H1 (cell line): Measurements from ENCODE around the gene MAP2K5. TPM values are rescaled to one million over a fixed set of nuclear protein-coding genes. Genes with fewer than 3 reads are reported as not detected.

Experiments used
- CTCF ChIA-PET: fragments of 300-600 bp; sonication (Branson Sonifier 250); formaldehyde crosslinking; loops from one replicate; lab custom pipeline; 2021; ENCODE audit not compliant: partially characterized antibody; lab: Charles Lee
- POLR2A ChIA-PET: fragments of 300-600 bp; sonication (Branson Sonifier 250); formaldehyde crosslinking; loops from one replicate; lab custom pipeline; 2021; ENCODE audit warnings: inconsistent platforms; ENCODE audit not compliant: partially characterized antibody; lab: Charles Lee
- DNase-seq, 2 experiments: peaks; one replicate each; pipeline versions ENCODE4 v3.0.0 to v3.0.0-alpha.2; 2010 to 2022; ENCODE audit warnings: low spot score in 2 of 2, low read depth in 1 of 2, mixed read lengths in 1 of 2
- FAIRE-seq: peaks from 2 replicates; lab custom pipeline; 2011; peaks lifted over from hg19 to GRCh38; lab: Jason Lieb, UNC
- H2AFZ ChIP-seq: 2 replicates; pipeline ENCODE4 v1.8.1; 2012; ENCODE audit warnings: low read length, inconsistent platforms
- H2AK5ac ChIP-seq: 2 replicates; pipeline ENCODE4 v1.6.1; 2013; ENCODE audit warnings: low read depth, low read length
- H2BK120ac ChIP-seq: replicated peaks from 2 replicates; pipeline ENCODE3; 2013; ENCODE audit warnings: low read depth, low read length, inconsistent platforms
- H2BK12ac ChIP-seq: 2 replicates; pipeline ENCODE4 v1.6.1; 2013; ENCODE audit warnings: low read depth, low read length
- H2BK15ac ChIP-seq: 2 replicates; pipeline ENCODE4 v1.6.1; 2013; ENCODE audit warnings: low read length
- H2BK20ac ChIP-seq: 2 replicates; pipeline ENCODE4 v1.6.1; 2013; ENCODE audit warnings: low read length
- H2BK5ac ChIP-seq: 2 replicates; pipeline ENCODE4 v1.6.1; 2013; ENCODE audit warnings: low read depth, low read length
- H3K14ac ChIP-seq: 2 replicates; pipeline ENCODE4 v1.6.1; 2013; ENCODE audit warnings: inconsistent platforms; ENCODE audit not compliant: insufficient read length
- H3K18ac ChIP-seq: 2 replicates; pipeline ENCODE4 v1.6.1; 2013; ENCODE audit warnings: low read length; ENCODE audit errors: extremely low read depth
- H3K23ac ChIP-seq: 2 replicates; pipeline ENCODE4 v1.6.1; 2013; ENCODE audit warnings: inconsistent platforms; ENCODE audit not compliant: insufficient read length
- H3K23me2 ChIP-seq: 2 replicates; pipeline ENCODE4 v1.6.1; 2013; ENCODE audit warnings: low read depth, low read length
- H3K27ac ChIP-seq: 2 replicates; pipeline ENCODE4 v1.6.1; 2011; ENCODE audit warnings: low read depth, low read length, inconsistent platforms
- H3K27me3 ChIP-seq, 4 experiments: replicated peaks in 1 of 4; 1 replicate in 1 of 4; 2 replicates in 3 of 4; pipeline versions ENCODE4 v1.6.1 to v1.8.1; 2011 to 2013; ENCODE audit warnings: low read length in 3 of 4, mild to moderate bottlenecking in 3 of 4, inconsistent platforms in 2 of 4, mixed read lengths in 2 of 4, moderate library complexity in 1 of 4; ENCODE audit not compliant: control insufficient read depth in 3 of 4, insufficient read depth in 3 of 4; ENCODE audit errors: extremely low read depth in 1 of 4
- H3K36me3 ChIP-seq, 4 experiments: 2 replicates each; pipeline versions ENCODE4 v1.6.1 to v1.8.1; 2011 to 2013; ENCODE audit warnings: mild to moderate bottlenecking in 4 of 4, low read length in 3 of 4, moderate library complexity in 2 of 4, control low read depth in 1 of 4, inconsistent platforms in 1 of 4; ENCODE audit not compliant: insufficient read depth in 4 of 4, control insufficient read depth in 2 of 4
- H3K4ac ChIP-seq: replicated peaks from 2 replicates; pipeline ENCODE3; 2013; ENCODE audit warnings: low read length, low read depth, mixed read lengths, inconsistent platforms; ENCODE audit not compliant: insufficient read length
- H3K4me1 ChIP-seq, 4 experiments: replicated peaks in 1 of 4; 1 replicate in 1 of 4; 2 replicates in 3 of 4; pipeline versions ENCODE4 v1.6.1 to v1.8.1; 2011 to 2013; ENCODE audit warnings: low read length in 3 of 4, inconsistent platforms in 2 of 4, mixed read lengths in 1 of 4; ENCODE audit not compliant: insufficient read depth in 4 of 4, control insufficient read depth in 3 of 4
- H3K4me2 ChIP-seq, 2 experiments: 2 replicates each; pipeline versions ENCODE4 v1.6.1 to v1.8.1; 2011 to 2013; ENCODE audit warnings: low read depth in 2 of 2, low read length in 2 of 2, control low read depth in 1 of 2, inconsistent platforms in 1 of 2, mild to moderate bottlenecking in 1 of 2; ENCODE audit not compliant: insufficient read depth in 1 of 2
- H3K4me3 ChIP-seq, 4 experiments: fragments of 200-600, 300-600 bp in 1 of 4; sonication (generic), shearing (Covaris generic), sonication (Bioruptor Twin) in 1 of 4; 2 replicates each; pipeline versions ENCODE4 v1.5.1 to v1.8.1; 2011 to 2016; ENCODE audit warnings: low read length in 4 of 4, low read depth in 3 of 4, control low read depth in 2 of 4, inconsistent platforms in 2 of 4, mild to moderate bottlenecking in 2 of 4, mixed read lengths in 1 of 4, moderate library complexity in 1 of 4; ENCODE audit not compliant: insufficient read depth in 2 of 4; ENCODE audit errors: extremely low read depth in 1 of 4
- H3K56ac ChIP-seq: replicated peaks from 2 replicates; pipeline ENCODE3; 2013; ENCODE audit warnings: low read depth, mild to moderate bottlenecking, mixed read lengths, low read length, inconsistent platforms; ENCODE audit not compliant: insufficient read length
- H3K79me1 ChIP-seq: 2 replicates; pipeline ENCODE4 v1.6.1; 2013; ENCODE audit warnings: low read depth, low read length, control low read depth
- H3K79me2 ChIP-seq, 2 experiments: 2 replicates each; pipeline versions ENCODE4 v1.6.1 to v1.8.1; 2012 to 2013; ENCODE audit warnings: low read length in 2 of 2, mild to moderate bottlenecking in 2 of 2, inconsistent platforms in 1 of 2; ENCODE audit not compliant: insufficient read depth in 2 of 2, control insufficient read depth in 1 of 2
- H3K9ac ChIP-seq, 4 experiments: replicated peaks in 1 of 4; 1 replicate in 1 of 4; 2 replicates in 3 of 4; pipeline versions ENCODE4 v1.6.1 to v1.8.1; 2011 to 2013; ENCODE audit warnings: low read depth in 3 of 4, low read length in 3 of 4, control low read depth in 2 of 4, mild to moderate bottlenecking in 2 of 4, moderate library complexity in 2 of 4, inconsistent platforms in 1 of 4; ENCODE audit errors: extremely low read depth in 1 of 4
- H3K9me3 ChIP-seq, 2 experiments: 2 replicates each; pipeline versions ENCODE4 v1.6.1 to v1.8.1; 2012 to 2013; ENCODE audit warnings: mild to moderate bottlenecking in 2 of 2, moderate library complexity in 2 of 2, control low read depth in 1 of 2, inconsistent platforms in 1 of 2, low read depth in 1 of 2, low read length in 1 of 2, mixed read lengths in 1 of 2; ENCODE audit not compliant: insufficient read depth in 2 of 2
- H4K20me1 ChIP-seq, 2 experiments: replicated peaks in 1 of 2; 2 replicates each; pipeline versions ENCODE3 to v1.8.1; 2011 to 2013; ENCODE audit warnings: inconsistent platforms in 2 of 2, low read length in 2 of 2, mild to moderate bottlenecking in 1 of 2; ENCODE audit not compliant: insufficient read depth in 2 of 2, control insufficient read depth in 1 of 2
- H4K5ac ChIP-seq: 2 replicates; pipeline ENCODE4 v1.6.1; 2013; ENCODE audit warnings: low read length, low read depth, mixed read lengths, inconsistent platforms; ENCODE audit not compliant: insufficient read length
- H4K8ac ChIP-seq: 2 replicates; pipeline ENCODE4 v1.8.0; 2013; ENCODE audit warnings: mild to moderate bottlenecking, moderate library complexity, low read length, inconsistent platforms; ENCODE audit not compliant: insufficient read depth; ENCODE audit errors: extremely low read depth
- H4K91ac ChIP-seq: replicated peaks from 2 replicates; pipeline ENCODE3; 2013; ENCODE audit warnings: low read length, mixed read lengths, inconsistent platforms; ENCODE audit not compliant: insufficient read length
- ATF2 ChIP-seq: IDR thresholded peaks from 2 replicates; pipeline ENCODE4 v1.6.1; 2012; ENCODE audit warnings: low read length, inconsistent platforms
- BCL11A ChIP-seq, 2 experiments: IDR thresholded peaks; one replicate each; pipeline ENCODE4 v1.6.1; 2011; ENCODE audit warnings: low read depth in 2 of 2, low read length in 2 of 2, mild to moderate bottlenecking in 2 of 2
- CTBP2 ChIP-seq: IDR thresholded peaks from 2 replicates; pipeline ENCODE4 v1.7.0; 2011; ENCODE audit warnings: borderline replicate concordance, mild to moderate bottlenecking, moderate library complexity, mixed read lengths, low read length; ENCODE audit not compliant: insufficient read depth, insufficient read length
- EP300 ChIP-seq, 2 experiments: IDR thresholded peaks; 1 replicate in 1 of 2; 2 replicates in 1 of 2; pipeline ENCODE4 v1.6.1; 2011 to 2012; ENCODE audit warnings: low read depth in 2 of 2, low read length in 2 of 2, mild to moderate bottlenecking in 2 of 2, borderline replicate concordance in 1 of 2, inconsistent platforms in 1 of 2, moderate library complexity in 1 of 2
- EZH2 ChIP-seq: fragments of 200-600 bp; sonication (generic); IDR thresholded peaks from 2 replicates; pipeline ENCODE4 v1.7.1; 2012; ENCODE audit warnings: low read depth, mild to moderate bottlenecking, moderate library complexity, low read length, inconsistent platforms; ENCODE audit not compliant: severe bottlenecking
- GTF2F1 ChIP-seq: IDR thresholded peaks from 2 replicates; pipeline ENCODE4 v1.6.1; 2012; ENCODE audit warnings: low read depth, low read length, improper control_type of control experiment, borderline replicate concordance
- KDM4A ChIP-seq: IDR thresholded peaks from one replicate; pipeline ENCODE4 v1.7.1; 2012; ENCODE audit warnings: low read depth, mild to moderate bottlenecking, moderate library complexity, low read length, inconsistent platforms; ENCODE audit not compliant: severe bottlenecking
- KDM5A ChIP-seq: fragments of 200-600 bp; IDR thresholded peaks from 2 replicates; pipeline ENCODE4 v1.7.1; 2012; ENCODE audit warnings: mild to moderate bottlenecking, low read length, inconsistent platforms, mixed read lengths
- TEAD4 ChIP-seq: IDR thresholded peaks from 2 replicates; pipeline ENCODE4 v1.6.1; 2012; ENCODE audit warnings: low read depth, low read length, inconsistent platforms, mixed read lengths
- WGBS, 2 experiments: shearing (Covaris generic) in 1 of 2; methylation state at CpG; one replicate each; pipeline versions ENCODE4 v1.1.6 to v1.1.7; 2013 to 2015; ENCODE audit warnings: low lambda C conversion rate in 2 of 2, mixed read lengths in 2 of 2, inconsistent platforms in 1 of 2, low coverage in 1 of 2, missing lambda C conversion rate in 1 of 2; ENCODE audit not compliant: insufficient replicate concordance in 2 of 2, insufficient coverage in 1 of 2, insufficient read length in 1 of 2; ENCODE audit errors: extremely low coverage in 1 of 2, missing lambda C conversion rate in 1 of 2; 5-methylcytosine and 5-hydroxymethylcytosine counted together
- polyA plus RNA-seq, 7 experiments: library from polyadenylated mRNA; depleted of rRNA in 3 of 7; stranded (reverse) in 5 of 7; unstranded in 2 of 7; fragments of >200 nt in 5 of 7; fragments of 200-250 nt in 2 of 7; gene quantifications; 1 replicate in 5 of 7; 2 replicates in 1 of 7; 4 replicates in 1 of 7; pipeline versions ENCODE4 v1.2.1 to v1.2.3, GENCODE V29; 2011 to 2013; ENCODE audit warnings: missing spikeins in 2 of 7, mixed read lengths in 2 of 7
- total RNA-seq: library from RNA; stranded (reverse); fragmentation: NEBNext Ultra II Directional; extraction: Animal tissue kit (Norgen Biotek cat#: 25700); gene quantifications from 2 replicates; pipeline ENCODE4 v1.2.1, GENCODE V29; 2021

MAP2K5 gene
- total and polyA plus RNA-seq, 2 of the 8 experiments (the other 6 are each of a cell fraction or from before 2014, with no cell fraction given): 4.4 to 15.8 TPM

GRCh38 chr15:67762610-67763368 is 220.3 kb downstream of the MAP2K5 start:
- no peak overlapping the region for H2BK120ac ChIP-seq
- no peak overlapping the region for H3K9ac ChIP-seq
- H3K14ac ChIP-seq: no peak overlapping the region
- H3K4me2 ChIP-seq: no peak overlapping the region
- no peak overlapping the region for H3K27ac ChIP-seq
- H3K27me3 ChIP-seq: no peaks in the 10 kb centered on the region
- no peak overlapping the region for H3K4me3 ChIP-seq
- TF ChIP-seq ATF2: no peak
- no peak for TF ChIP-seq GTF2F1
- TF ChIP-seq KDM4A: no peak
- TF ChIP-seq EP300 (IDR thresholded peaks at IDR 0.05; ENCODE audit: borderline replicate concordance in 1 of 2, low read depth in 2 of 2, low read length in 2 of 2): no peak
- no peak for TF ChIP-seq KDM5A
- TF ChIP-seq EZH2: no peak
- no peak for TF ChIP-seq TEAD4
- TF ChIP-seq BCL11A (IDR thresholded peaks at IDR 0.05; ENCODE audit: low read depth in 2 of 2, low read length in 2 of 2): no peak
- no peak for TF ChIP-seq CTBP2
- no peaks in the 10 kb centered on the region for H3K36me3 ChIP-seq
- H2AK5ac ChIP-seq: no peak overlapping the region
- no peak overlapping the region for H3K56ac ChIP-seq
- no peak overlapping the region for H2AFZ ChIP-seq
- H3K23me2 ChIP-seq: no peaks in the 10 kb centered on the region
- H3K9me3 ChIP-seq: no peaks in the 10 kb centered on the region
- H3K79me2 ChIP-seq: no peaks in the 10 kb centered on the region
- WGBS, 2 experiments: 87% methylated on average over 7 of the region's 7 CpGs; no CpG with 5 or more reads in 1 of the 2 experiments
- no peak overlapping the region; the same call in 1 of the 2 replicates for H2BK12ac ChIP-seq
- FAIRE-seq (no peak), DNase-seq (no peak)
- no peak overlapping the region for H2BK15ac ChIP-seq
- H3K23ac ChIP-seq: no peak overlapping the region
- no peak overlapping the region for H4K5ac ChIP-seq
- H4K20me1 ChIP-seq: no peaks in the 10 kb centered on the region
- H2BK5ac ChIP-seq: no peak overlapping the region
- H3K4me1 ChIP-seq: peaks cover 0 to 4% (median 0%) of the 10 kb centered on the region in 4 experiments; a peak in 1 of 7 replicates
- no peak overlapping the region for H2BK20ac ChIP-seq
- no peaks in the 10 kb centered on the region for H3K79me1 ChIP-seq
- no peak overlapping the region for H4K8ac ChIP-seq
- ChIA-PET POLR2A (no interaction called here), CTCF (interaction anchor here (0.7 to 1.3 kb wide), 3 partner anchors 13 to 30 kb away, joined by 3 read pairs; no protein-coding TSS in a partner anchor)
- no peak overlapping the region for H4K91ac ChIP-seq
- no peak overlapping the region for H3K4ac ChIP-seq
- no peak overlapping the region for H3K18ac ChIP-seq
